Effector CD8-positive, alpha-beta T cell (primary cell): ENCODE results near the gene DACH1.
"Not testable (repeated sequence)": the region's sequence is repeated elsewhere in the genome, so short reads cannot be mapped to it uniquely, and the experiment has no call there.

Source experiments
- DNase-seq: peaks from one replicate; lab custom pipeline; 2025; lab: John Stamatoyannopoulos, UW

DACH1 gene

DNA sequence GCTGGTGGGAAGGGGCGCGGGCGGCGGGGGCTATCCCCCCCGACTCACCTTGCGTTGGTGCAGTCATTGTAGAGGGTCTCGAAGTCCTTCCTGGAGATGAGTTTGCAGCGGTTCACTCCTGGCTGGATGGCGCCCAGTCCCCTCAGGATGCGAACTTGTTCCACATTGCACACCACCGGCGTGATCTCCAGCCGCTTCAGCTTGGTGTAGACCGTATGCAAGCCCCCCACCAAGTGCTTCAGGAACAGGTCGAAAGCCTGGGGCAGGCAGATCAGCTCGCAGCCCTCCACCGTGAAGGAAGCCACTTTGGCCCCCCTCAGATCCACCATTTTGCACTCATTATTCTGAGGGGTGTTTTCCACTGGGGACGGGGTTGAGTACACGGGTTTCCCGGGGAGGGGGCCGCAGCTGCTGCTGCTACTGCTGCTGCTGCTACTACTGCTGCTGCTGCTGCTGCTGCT is 1.1 kb downstream of the DACH1 start:
- DNase-seq, result no peak

DNA sequence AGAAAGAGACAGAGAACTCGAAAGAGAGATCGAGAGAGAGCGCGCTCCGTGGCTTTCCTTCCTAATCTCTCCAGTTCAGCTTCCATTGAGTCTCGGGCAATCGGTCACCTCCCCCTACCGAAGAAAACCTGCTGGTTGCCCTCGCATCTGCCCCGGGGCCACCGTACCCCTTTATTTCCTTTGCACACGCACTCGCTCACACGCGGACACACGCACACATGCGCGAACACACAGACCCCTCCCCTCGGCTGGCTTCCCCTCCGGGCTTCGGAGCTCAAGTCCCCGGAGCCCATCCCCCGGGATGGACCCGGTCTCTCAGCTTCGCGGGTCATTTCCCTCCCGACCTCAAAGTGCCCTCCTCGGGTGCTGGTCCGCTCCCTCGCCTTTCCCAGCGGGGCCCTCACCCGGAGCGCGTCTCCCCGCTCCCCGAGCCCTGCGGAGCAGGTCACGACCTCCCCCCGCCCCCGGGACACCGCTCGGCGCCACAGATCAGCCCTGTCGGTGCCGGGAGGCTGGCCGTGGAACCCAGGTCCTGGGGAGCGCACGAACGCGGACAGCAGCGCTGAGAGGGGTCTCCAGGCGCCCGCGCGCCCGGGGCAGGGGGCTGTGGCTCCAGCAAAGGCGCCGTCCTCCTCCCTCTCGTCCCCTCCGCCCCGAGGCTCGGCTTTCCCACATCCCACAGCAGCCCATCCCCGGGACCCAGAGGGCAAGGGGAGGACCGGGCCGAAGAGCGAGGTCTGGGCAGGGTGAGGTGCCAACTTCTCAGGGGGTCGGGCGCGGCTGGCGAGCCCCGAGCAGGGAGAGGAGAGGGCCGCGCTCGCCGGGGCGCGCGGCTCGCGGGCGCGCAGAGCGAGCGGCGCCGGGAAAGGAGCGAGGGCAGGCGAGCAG is 1.8 kb downstream of the DACH1 start:
- no peak for DNase-seq

DNA sequence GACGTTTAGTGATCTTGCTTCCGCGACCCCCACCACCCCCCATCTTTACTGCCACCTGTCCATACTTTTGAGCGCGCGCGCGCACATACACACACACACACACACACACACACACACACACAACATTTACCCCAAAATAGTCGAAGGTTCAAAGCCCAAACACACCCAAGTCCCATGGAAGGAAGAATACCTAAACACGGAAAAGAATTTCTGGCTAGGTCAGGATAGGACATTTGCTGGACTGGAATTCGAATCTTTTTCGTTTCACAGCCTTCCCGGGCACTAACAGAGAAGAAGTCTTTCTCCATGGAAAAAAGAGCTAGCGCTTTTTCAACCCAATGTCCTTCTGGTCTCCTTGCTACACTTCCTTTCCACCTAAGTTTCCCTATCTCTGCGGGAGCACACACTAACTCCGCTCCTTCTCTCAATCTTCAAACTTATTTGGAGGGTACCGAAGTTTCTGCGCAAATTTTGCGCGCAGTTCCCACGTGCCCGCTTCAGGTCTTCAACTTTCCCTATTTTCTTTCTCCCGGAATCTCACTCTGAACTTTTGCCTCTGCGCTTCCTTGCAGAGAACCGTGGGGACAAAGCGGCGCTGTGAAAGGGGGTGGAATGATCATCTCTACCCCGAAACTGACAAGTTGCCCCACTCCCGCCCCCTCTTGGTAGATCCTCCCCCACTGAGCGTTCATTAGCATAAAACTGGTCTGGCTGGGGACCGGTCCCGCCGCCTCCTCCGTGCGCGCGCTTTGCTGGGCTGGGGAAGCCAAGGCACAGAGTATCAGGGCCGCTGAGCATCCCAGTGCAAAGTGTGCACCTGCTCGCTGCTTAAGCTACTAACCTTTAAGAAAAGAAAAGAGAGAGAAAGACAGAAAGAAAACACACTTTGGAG is 2.7 kb downstream of the DACH1 start:
- no peak for DNase-seq

DNA sequence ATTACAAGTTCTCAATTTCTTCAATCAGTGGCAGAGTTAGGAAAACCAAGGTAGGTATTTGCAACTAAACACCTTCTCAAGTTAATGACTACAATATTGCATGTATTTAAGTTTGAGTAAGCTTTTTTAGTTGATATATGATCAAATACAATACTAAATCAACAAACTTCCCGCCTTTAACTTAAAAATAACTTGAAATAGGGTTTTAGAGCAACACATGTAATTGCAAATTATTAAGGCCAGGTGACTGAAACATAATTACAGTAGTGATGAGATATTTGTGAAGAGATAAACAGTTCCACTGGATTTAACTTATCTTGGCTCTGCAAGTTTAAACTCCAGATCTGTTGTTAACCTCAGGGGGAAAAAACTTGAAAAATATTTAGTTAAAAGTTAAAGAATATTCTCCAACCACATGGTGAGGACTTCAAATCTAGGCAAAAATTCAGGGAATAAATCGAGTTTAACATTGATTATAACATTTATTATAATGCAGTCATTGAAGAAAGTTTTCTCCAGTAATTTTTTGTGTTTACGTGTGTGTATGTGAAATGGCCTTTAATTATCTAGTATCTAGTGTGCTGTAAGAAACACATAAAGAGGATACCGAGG is 3.6 kb downstream of the DACH1 start:
- no peak for DNase-seq

DNA sequence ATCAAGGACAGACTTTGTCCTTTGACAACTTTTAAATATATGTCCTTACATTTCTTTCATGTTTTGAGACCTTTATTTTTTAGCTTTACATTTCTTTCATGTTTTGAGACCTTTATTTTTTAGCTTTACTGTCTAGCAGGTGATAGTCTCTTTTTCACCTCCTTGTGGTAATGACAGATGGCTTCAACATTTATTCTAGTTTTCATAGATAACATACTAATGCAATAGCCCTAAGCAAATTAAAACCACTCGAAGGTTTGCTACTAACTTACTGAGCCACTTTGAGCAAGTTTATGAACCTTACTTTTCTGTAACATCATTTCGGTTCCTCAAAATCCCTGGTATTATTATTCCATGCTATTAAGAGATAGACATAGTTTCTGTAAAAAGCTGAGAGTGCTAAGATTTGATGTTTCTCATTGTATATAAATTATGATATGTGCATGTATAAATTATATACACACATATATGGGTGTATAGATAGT is 4.5 kb downstream of the DACH1 start:
- no peak for DNase-seq

DNA sequence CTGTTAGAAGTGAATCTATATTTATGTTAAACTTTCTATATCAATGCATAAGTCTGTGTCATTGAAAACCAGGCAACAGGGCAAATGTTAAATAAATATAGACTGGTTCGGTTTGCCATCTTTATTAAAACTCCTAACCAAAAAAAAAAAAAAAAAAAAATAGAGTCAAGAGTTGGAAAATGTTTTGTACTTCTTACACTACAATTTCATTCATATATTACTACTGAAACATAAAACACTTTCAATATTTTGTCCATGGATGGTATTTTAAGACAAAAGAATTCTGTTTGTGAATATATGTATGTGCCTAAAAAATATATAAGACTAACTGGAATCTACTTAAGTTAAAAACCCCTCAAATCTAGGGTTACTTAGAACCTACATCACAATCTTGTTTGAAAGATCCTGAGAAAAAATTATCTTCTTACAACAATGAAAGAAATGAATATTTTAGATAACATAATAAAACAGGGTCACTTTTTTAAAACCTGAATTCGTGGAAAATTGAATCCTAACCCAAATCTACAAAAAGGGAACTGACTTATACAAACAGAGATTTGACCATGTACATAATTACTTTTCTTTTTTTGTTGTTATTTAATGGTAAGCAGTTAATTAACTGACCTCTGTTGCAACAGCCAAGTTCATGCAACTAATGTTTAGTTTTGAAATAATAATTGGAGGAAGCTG is 5.1 kb downstream of the DACH1 start:
- DNase-seq, result no peak

DNA sequence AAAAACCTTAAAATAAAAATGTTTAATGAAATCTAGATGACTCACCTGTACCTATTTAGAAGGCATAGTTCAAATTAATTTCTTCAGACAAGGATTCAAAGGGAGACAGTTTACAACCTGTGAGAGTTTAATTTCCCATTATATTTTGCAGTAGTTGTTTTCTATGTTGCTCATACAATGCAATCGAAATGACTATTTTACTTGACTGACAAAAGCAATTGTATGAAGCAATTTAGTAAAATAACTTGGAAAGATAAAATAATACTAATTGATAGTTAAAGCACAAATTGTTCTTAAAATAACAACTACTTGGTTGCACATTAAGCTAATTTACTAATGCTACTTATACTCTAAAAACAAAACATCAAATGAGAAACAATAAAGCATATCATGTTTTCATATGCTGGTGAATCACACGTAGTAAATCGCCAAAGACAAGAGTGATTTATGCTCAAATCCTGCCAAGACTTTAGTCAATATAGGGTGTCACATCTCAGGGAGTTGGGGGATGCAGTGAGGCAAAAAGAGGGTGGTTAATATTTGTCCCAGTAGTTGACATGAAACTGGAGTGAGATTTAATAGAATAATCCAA is 6.4 kb downstream of the DACH1 start:
- DNase-seq, result no peak

DNA sequence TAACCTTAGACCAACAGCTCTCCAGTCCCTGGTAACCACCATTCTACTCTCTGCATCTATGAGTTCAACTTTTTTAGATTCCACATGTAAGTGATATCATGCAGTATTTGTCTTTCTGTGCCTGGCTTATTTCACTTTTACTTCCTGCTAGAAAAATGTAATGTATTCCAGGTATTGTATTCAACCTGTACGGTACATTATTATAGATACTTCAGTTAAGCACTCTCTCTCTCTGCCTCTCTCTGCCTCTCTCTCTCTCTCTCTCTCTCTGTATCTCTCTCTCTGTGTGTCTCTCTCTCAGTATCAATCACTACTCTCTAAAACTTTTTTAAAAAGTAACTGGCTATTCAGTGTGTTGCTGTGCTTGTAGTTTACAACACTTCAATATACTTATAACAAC is 8.4 kb downstream of the DACH1 start:
- no peak for DNase-seq

DNA sequence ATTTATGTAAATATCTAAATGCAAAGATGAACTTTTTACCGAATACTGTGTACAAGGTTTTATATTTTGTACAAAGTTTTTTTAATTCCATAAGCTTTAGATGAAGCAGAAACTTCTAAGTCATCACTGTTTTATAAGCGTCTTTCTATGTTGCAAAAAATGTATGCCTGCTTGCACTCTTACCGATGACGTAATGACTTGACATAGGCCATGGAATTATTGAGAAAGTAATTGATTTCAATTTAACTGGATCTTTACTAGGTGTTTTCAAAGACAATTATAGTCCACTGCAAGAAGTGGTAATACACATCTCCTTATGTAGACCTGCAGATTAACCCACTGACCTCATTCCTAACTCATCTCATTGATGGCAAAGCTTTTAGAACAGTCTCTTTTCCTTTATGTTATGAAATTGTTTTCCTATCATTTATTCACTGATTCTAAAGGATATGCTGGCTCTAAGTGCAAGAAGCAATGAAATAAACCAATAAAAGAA is 10.4 kb downstream of the DACH1 start:
- DNase-seq, result no peak

DNA sequence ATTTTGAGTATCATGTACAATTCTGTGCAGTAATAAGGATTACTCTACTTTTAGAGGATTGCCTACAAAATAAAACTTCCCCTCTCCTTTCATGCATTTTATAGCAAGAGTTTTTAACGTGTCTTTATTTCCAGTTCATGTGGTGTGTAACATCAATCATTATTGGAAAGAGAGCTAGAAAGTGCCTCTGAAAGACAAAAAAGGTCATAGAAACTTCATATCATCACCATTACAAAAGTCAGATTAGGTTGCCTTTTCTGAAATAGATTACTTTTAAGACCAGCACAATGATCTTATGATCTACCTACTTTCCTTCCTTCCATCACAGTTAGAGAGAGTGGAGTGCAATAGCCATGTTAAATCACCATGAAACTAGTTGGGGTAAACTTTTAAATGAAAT is 12.6 kb downstream of the DACH1 start:
- no peak for DNase-seq

DNA sequence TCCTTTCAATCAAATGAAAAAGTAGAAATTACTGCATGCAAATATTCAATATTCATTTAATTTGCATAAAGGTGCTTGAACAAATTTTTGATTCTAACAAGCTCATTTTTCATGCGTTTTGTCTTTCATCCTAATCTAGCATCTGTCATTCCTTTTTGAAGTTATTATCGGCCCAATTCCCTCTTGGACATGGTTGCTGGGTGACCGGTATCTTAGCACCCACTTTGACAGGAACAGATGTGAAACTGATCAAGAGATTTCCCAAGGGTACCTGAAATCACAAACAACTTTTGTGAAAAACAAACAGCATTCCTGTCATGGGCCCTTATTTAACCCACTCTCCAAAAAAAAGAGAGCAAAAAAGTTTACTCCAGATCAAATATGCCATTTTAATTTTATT is 13.3 kb downstream of the DACH1 start:
- no peak for DNase-seq

DNA sequence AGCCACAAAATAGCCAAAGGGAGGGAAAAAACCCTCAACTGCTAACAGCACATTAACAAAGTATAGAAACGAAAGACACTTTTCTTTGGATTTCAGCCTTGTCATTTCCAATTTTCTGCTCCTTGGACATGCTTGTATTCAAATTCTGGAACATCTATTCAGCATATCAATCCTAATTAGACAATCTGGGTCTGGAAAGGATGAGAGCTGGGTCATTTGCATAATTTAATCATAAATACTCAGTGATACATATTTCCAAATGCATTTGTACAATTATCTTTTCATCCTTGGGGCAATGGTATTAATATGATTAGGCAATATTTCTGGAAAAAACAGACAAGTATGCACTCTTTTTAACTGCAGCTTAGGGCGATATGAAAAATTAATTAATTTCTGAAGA is 14.3 kb downstream of the DACH1 start:
- no peak for DNase-seq

DNA sequence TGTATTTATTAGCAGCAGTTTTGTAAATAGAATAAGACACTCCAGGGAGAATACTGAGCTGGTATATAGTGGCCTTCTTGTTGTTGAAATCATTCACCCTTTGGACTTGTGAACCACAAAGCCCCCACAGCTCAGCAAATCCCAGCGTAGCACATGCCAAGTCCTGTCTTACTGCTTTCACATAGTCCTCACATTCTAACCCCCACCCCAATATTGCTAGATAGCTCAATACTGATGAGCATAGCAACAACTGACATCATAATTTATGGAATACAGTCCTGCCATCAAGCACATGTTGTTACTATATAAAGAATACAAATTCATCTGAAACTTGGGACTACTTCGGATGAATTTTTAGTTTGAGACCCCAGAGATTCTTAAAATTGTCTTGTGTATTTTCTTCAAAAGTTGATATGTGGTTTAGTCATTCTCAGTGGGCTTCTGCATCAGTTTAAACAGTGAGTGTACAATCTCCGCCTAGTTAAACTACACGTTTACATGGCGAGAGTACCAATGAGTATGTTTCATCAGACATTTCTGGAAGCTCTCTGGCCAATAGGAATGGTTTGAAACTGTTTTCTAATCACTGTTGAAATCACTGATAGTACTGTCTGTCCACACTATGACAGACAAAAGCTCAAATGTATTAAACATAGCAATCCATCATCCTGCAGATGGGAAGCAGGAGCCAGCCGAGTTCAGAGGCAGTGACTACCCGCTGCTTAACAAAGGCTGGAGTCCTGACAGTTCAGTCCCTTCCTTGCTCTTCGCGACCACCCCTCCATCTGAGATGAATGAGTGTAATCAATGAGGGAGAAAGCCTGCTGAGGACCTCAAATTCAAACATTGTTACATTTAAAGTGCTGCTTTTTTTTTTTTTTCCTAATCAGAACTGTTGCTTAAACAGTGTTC is 15.2 kb downstream of the DACH1 start:
- no peak for DNase-seq

DNA sequence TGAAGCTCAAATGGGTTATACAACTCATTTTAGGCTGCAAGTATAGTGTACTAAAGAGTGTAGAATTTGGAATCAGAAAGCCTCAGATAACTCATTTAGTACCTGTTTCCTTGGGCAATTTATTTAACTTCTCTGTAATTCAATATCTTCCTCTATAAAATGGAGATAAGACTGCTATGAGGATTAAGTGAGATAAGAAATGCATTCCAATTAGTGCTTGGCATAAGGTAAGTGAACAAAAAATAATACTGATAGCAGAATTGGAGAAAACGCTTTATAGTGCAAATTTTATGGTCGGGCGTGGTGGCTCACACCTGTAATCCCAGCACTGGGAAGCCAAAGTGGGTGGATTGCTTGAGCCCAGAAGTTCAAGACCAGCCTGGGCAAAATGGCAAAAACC is 25.0 kb downstream of the DACH1 start:
- DNase-seq, result no peak

DNA sequence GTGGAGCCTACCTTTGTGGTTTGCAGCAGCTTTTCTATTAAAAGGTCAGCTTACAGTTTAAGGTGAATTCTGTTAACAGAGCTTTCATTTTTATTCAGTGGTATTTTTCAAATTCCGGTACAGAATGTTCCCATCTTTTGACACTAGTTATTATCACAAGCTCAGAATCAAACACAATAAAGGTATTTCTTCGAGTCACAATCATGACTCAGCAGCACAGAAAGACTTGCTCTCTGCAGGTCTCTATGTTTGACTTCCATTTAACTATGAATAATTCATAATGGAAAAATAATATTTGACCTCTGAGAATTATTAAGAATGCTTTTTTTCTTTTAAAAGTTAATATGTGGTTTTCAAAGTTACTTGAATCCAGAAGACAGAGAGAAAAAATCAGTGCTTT is 28.2 kb downstream of the DACH1 start:
- DNase-seq, result no peak

DNA sequence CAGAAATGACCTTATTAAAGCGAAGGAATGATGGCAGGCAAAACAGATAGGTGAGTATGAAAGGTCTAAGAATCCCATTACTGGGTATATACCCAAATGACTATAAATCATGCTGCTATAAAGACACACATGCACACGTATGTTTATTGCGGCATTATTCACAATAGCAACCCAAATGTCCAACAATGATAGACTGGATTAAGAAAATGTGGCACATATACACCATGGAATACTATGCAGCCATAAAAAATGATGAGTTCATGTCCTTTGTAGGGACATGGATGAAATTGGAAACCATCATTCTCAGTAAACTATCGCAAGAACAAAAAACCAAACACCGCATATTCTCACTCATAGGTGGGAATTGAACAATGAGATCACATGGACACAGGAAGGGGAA is 29.4 kb downstream of the DACH1 start:
- DNase-seq, result not testable (repeated sequence)

DNA sequence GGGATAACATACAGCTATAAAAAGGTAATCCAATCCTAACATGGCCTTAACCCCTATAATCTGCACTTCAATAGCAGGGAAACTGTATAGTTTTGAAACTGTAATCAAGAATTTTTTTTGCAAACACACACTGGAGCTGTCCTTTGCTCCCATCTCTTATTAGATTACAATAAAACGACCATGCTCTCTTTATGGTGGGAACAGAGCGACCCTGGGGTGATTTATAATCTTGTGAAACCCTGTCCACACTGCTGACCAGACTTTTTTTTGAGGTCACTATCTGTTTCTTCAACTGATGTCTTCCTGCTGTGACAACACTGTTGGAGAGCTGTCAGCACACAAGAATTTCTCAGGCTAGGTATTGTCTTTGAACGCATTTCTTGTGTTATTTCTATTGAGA is 35.3 kb downstream of the DACH1 start:
- no peak for DNase-seq

DNA sequence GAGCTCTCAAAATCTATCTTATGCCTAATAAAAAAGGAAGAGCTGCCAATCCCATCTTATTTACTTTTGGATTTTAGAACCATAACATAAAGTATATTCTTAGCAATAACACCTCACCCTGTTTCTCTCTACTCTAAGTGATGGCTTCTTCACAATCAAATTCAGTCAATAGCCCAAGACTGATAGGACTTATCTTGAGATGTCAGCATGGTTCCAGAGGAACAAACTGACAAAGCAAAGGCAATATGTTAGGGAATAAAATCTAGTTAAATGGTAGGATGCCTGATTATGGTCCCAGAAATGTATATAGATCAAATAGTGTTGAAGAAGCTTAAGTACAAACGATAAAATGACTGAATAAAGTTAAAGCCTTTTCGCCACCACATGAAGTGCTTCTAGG is 36.3 kb downstream of the DACH1 start:
- no peak for DNase-seq

DNA sequence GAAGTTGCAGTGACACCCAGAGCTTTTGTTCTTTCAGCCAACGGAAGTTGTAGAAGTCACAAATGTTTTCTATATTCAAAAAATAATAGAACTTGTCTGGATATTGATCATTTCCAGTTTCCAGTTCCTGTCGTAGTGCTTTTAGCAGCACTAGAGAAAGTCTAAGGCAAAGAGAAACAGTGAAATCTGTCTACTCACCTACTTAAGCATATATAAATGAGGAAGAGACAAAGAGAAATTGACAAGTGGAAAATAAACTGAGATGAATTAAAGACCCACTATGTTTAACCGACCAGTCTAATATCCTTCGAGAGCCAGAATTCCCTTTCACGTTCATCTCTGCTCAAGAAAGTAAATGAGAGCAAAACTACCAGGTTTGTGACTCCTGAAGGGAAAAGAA is 36.7 kb downstream of the DACH1 start:
- DNase-seq, result no peak

DNA sequence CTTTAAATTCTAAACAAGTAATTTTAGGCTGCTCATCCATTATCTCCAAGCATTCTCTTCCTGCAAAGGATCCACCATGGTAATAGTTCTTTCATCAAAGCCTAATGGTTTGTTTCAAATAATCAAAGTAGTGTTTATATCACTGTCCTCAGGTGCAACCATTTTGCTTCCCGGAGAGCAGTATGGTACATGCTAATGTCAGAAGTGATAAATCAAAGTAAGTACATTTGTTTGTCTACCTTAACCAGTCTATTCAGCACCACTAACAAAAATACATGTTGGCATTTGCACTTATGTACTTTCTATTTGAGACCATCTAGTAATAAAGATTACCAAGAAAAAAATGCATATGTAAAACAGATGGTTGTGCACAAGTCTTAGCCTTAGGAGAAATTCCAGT is 37.5 kb downstream of the DACH1 start:
- DNase-seq, result no peak
